H1 (cell line): ENCODE measurements around the gene LPCAT1.

Source experiments
- BCL11A ChIP-seq, 2 experiments: IDR thresholded peaks; one replicate each; pipeline ENCODE4 v1.6.1; 2011; ENCODE audit warnings: low read depth in 2 of 2, low read length in 2 of 2, mild to moderate bottlenecking in 2 of 2
- CHD7 ChIP-seq: fragments of 300-600 bp; sonication (generic); IDR thresholded peaks from 2 replicates; pipeline ENCODE4 v1.7.1; 2012; ENCODE audit warnings: low read length, moderate library complexity, mild to moderate bottlenecking, inconsistent platforms; ENCODE audit not compliant: insufficient replicate concordance
- CTCF ChIP-seq, 3 experiments: IDR thresholded peaks; 1 replicate in 2 of 3; 2 replicates in 1 of 3; pipeline versions ENCODE4 v1.5.1 to v1.6.1; 2011; ENCODE audit warnings: low read length in 3 of 3, mild to moderate bottlenecking in 3 of 3, inconsistent platforms in 2 of 3, low read depth in 1 of 3, moderate library complexity in 1 of 3; ENCODE audit not compliant: insufficient read depth in 1 of 3; ENCODE audit errors: control extremely low read depth in 1 of 3
- GABPA ChIP-seq: IDR thresholded peaks from 2 replicates; pipeline ENCODE4 v1.6.1; 2011; ENCODE audit warnings: mild to moderate bottlenecking, low read length, moderate library complexity, borderline replicate concordance; ENCODE audit not compliant: insufficient read depth
- KDM1A ChIP-seq: fragments of 200-600, 300-600 bp; sonication (generic); IDR thresholded peaks from 2 replicates; pipeline ENCODE4 v1.7.1; 2016; ENCODE audit warnings: mild to moderate bottlenecking, low read length, borderline replicate concordance
- SIN3A ChIP-seq, 2 experiments: IDR thresholded peaks in 1 of 2; conservative IDR thresholded peaks in 1 of 2; 2 replicates each; pipeline ENCODE4 v1.6.1; 2011 to 2012; ENCODE audit warnings: low read length in 2 of 2, improper control_type of control experiment in 1 of 2, low read depth in 1 of 2, mild to moderate bottlenecking in 1 of 2

GRCh38 chr5:1541702-1542400 lies 18.1 kb upstream of the LPCAT1 start:
- TF ChIP-seq CHD7 (no peak), CTCF (IDR thresholded peaks at IDR 0.05; ENCODE audit: control extremely low read depth in 1 of 3, insufficient read depth in 1 of 3, low read depth in 1 of 3, low read length in 3 of 3) (no peak), KDM1A (no peak), BCL11A (IDR thresholded peaks at IDR 0.05; ENCODE audit: low read depth in 2 of 2, low read length in 2 of 2) (no peak), GABPA (no peak), SIN3A (conservative IDR thresholded peaks at IDR 0.05 in 1 of 2, IDR thresholded peaks at IDR 0.05 in 1 of 2; ENCODE audit: low read depth in 1 of 2, low read length in 2 of 2) (no peak)
